Keratinocyte (primary cell): ENCODE data around the gene FAM118B. TPM values are rescaled to one million over a fixed set of nuclear protein-coding genes. Genes with fewer than 3 reads are reported as not detected.

Source experiments
- DNase-seq: peaks from one replicate; pipeline ENCODE4 v3.0.0-alpha.2; 2011; ENCODE audit warnings: low read depth, missing footprints, low spot score
- FAIRE-seq: peaks from 2 replicates; lab custom pipeline; 2011; peaks lifted over from hg19 to GRCh38; lab: Jason Lieb, UNC
- H2AFZ ChIP-seq: 2 replicates; pipeline ENCODE4 v1.6.0; 2012; ENCODE audit warnings: low read length, control low read depth, inconsistent platforms; ENCODE audit not compliant: control insufficient read depth
- H3K27ac ChIP-seq: 2 replicates; pipeline ENCODE4 v1.5.1; 2011; ENCODE audit warnings: low read length; ENCODE audit not compliant: control insufficient read depth, insufficient read depth
- H3K27me3 ChIP-seq: 3 replicates; pipeline ENCODE4 v1.6.0; 2011; ENCODE audit warnings: low read length; ENCODE audit not compliant: control insufficient read depth, insufficient read depth; ENCODE audit errors: extremely low read depth
- H3K36me3 ChIP-seq, 2 experiments: 2 replicates in 1 of 2; 3 replicates in 1 of 2; pipeline ENCODE4 v1.5.1; 2011; ENCODE audit warnings: low read length in 2 of 2, mild to moderate bottlenecking in 1 of 2; ENCODE audit not compliant: control insufficient read depth in 2 of 2, insufficient read depth in 2 of 2; ENCODE audit errors: extremely low read depth in 1 of 2
- H3K4me1 ChIP-seq: 3 replicates; pipeline ENCODE4 v1.5.1; 2011; ENCODE audit warnings: low read length; ENCODE audit not compliant: control insufficient read depth, insufficient read depth; ENCODE audit errors: extremely low read depth
- H3K4me2 ChIP-seq: 3 replicates; pipeline ENCODE4 v1.6.0; 2011; ENCODE audit warnings: low read depth, low read length; ENCODE audit not compliant: control insufficient read depth, insufficient read depth; ENCODE audit errors: extremely low read depth
- H3K4me3 ChIP-seq, 3 experiments: fragments of 200-600 bp in 1 of 3; sonication (generic) in 1 of 3; 2 replicates in 2 of 3; 3 replicates in 1 of 3; pipeline ENCODE4 v1.5.1; 2011 to 2016; ENCODE audit warnings: low read length in 3 of 3, mild to moderate bottlenecking in 3 of 3, control low read depth in 2 of 3, inconsistent platforms in 1 of 3, low read depth in 1 of 3, mixed read lengths in 1 of 3, mixed run types in 1 of 3, moderate library complexity in 1 of 3; ENCODE audit not compliant: control insufficient read depth in 2 of 3, insufficient read depth in 2 of 3; ENCODE audit errors: extremely low read depth in 1 of 3
- H3K79me2 ChIP-seq: 2 replicates; pipeline ENCODE4 v1.6.0; 2012; ENCODE audit warnings: low read length; ENCODE audit not compliant: control insufficient read depth, insufficient read depth
- H3K9ac ChIP-seq: 3 replicates; pipeline ENCODE4 v1.6.0; 2011; ENCODE audit warnings: low read length; ENCODE audit not compliant: control insufficient read depth, insufficient read depth; ENCODE audit errors: extremely low read depth
- H3K9me1 ChIP-seq: 3 replicates; pipeline ENCODE4 v1.6.0; 2011; ENCODE audit warnings: low read length; ENCODE audit not compliant: control insufficient read depth, insufficient read depth; ENCODE audit errors: extremely low read depth
- H3K9me3 ChIP-seq: 2 replicates; pipeline ENCODE4 v1.5.1; 2012; ENCODE audit warnings: low read depth, low read length; ENCODE audit not compliant: control insufficient read depth
- H4K20me1 ChIP-seq: 3 replicates; pipeline ENCODE4 v1.6.0; 2011; ENCODE audit warnings: low read length; ENCODE audit not compliant: control insufficient read depth, insufficient read depth; ENCODE audit errors: extremely low read depth
- CTCF ChIP-seq, 3 experiments: IDR thresholded peaks in 1 of 3; conservative IDR thresholded peaks in 1 of 3; optimal IDR thresholded peaks in 1 of 3; 2 replicates in 2 of 3; 3 replicates in 1 of 3; pipeline versions ENCODE3 to v1.5.1; 2011; ENCODE audit warnings: low read length in 3 of 3, mild to moderate bottlenecking in 3 of 3, moderate library complexity in 2 of 3, control low read depth in 1 of 3, inconsistent platforms in 1 of 3; ENCODE audit not compliant: insufficient read depth in 2 of 3; ENCODE audit errors: extremely low read depth in 1 of 3
- EZH2 ChIP-seq: IDR thresholded peaks from one replicate; pipeline ENCODE4 v1.6.1; 2012; ENCODE audit warnings: inconsistent platforms, mild to moderate bottlenecking, low read length, moderate library complexity
- dilution Hi-C: fragments of 300-500 bp; cut with MboI; formaldehyde crosslinking; loops from one replicate; pipeline ENCODE4 v1.7.0; 2020; ENCODE audit warnings: low sequenced_read_pairs; ENCODE audit not compliant: extremely low pct_ligation_motif_present
- polyA plus RNA-seq, 5 experiments: library from polyadenylated mRNA; depleted of rRNA in 3 of 5; stranded (reverse) in 3 of 5; stranded (forward) in 1 of 5; unstranded in 1 of 5; fragments of >200 nt; gene quantifications; 1 replicate in 1 of 5; 2 replicates in 3 of 5; 3 replicates in 1 of 5; pipeline versions ENCODE4 v1.2.1 to v1.2.3, GENCODE V29; 2011 to 2012; ENCODE audit warnings: missing spikeins in 2 of 5, low read depth in 1 of 5, low replicate concordance in 1 of 5

FAM118B gene
- polyA plus RNA-seq, 1 donor (not counting 4 experiments of a cell fraction or from before 2014, with no cell fraction given): 32.0 TPM

DNA sequence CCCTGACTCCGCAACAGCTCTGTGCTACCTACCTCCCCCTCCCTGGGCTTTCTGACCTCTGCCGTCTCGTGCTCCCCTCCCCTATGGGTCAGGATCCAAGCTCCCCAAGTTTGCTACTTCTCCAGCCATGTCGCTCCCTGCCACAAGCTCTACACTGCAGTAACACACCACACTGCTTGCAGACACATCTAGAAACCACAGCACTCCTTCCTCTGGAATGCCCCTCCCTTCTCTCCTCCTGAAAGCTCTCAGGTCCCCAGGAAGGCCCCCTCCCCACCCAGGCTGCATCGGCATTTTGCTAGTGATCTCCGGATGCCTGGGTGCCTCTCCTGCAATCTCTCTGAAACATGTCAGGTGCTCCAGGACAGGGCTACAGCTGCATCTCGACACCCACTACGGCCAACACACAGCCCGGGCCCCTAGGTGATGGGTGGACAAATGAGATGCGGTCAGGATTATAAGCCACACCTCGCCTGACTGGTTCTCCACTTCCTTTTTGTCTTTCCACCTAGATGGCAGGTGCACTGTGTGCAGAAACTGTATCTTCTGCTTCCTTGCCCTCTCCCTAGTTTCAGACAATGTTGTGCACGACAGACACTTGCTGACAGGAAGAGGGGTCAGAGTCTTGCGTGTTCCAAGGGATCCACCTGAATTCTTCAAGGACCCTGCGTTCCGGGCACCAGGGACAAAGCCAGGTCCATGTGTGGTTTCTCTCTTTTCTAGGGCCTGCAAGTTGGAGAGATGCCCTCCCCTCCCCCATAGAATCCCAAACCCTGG lies 23.1 kb upstream of the FAM118B start:
- no peaks in the 10 kb centered on the region for H3K9me3 ChIP-seq
- no peaks in the 10 kb centered on the region for H4K20me1 ChIP-seq
- TF ChIP-seq EZH2 (no peak), CTCF (optimal IDR thresholded peaks at IDR 0.05 in 1 of 3, IDR thresholded peaks at IDR 0.05 in 1 of 3, conservative IDR thresholded peaks at IDR 0.05 in 1 of 3; ENCODE audit: extremely low read depth in 1 of 3, insufficient read depth in 2 of 3, low read length in 3 of 3) (no peak)
- peaks cover 5 to 10% of the 10 kb centered on the region in 2 experiments for H3K36me3 ChIP-seq
- H3K79me2 ChIP-seq: no peaks in the 10 kb centered on the region
- no peak overlapping the region for H3K4me2 ChIP-seq
- FAIRE-seq: no peak
- no peak overlapping the region for H2AFZ ChIP-seq
- peaks cover 9% of the 10 kb centered on the region for H3K4me1 ChIP-seq
- H3K9me1 ChIP-seq: no peaks in the 10 kb centered on the region
- DNase-seq: no peak
- no peak overlapping the region for H3K4me3 ChIP-seq
- no peaks in the 10 kb centered on the region for H3K27me3 ChIP-seq
- dilution Hi-C loops: no loop called here
- H3K27ac ChIP-seq: no peak overlapping the region
- no peak overlapping the region for H3K9ac ChIP-seq

DNA sequence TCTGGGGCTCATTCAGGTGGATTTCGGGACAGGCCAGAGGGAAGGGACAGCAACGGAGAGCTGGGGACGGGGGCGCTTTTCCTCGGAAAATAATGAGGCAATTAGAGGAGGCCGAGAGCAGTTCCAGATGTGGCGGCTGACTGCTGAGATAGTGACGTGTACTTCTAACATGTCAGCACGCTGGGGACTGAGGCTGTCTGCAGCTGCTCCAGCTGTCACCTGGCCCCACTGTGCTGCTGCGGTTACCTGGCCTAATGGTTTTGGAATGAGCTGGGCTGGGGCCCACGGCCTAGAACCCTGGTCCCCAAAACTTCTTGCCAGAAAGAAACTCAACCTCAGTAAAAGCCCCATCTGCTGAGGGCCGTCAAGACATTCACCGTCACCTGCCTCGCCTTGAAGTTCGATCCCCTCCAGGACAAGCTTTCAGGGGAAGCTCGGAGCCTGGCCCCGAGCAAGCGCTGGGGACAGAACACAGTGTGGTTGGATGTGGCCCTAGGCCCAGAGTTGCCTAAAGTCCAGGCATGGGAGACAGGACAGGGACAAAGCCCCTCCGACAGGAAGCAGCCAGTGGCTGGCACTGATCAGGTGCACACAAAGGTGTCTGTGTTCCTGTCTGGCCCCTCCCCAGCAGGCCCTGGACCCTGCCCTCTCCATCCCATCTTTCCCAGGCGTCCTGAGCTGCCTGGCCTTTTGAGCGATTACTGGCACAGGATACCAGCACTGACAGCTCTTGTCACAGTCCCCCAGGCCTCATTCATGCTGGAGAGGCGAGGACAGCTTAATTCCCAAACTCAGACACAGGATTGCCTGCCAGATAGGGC lies 22.3 kb upstream of the FAM118B start:
- Histone ChIP-seq H3K79me2 (no peaks in the 10 kb centered on the region), H3K9me3 (no peaks in the 10 kb centered on the region), H2AFZ (no peak overlapping the region), H4K20me1 (no peaks in the 10 kb centered on the region), H3K4me1 (peaks cover 9% of the 10 kb centered on the region), H3K36me3 (peaks cover 8 to 10% of the 10 kb centered on the region in 2 experiments), H3K9me1 (no peaks in the 10 kb centered on the region), H3K27me3 (no peaks in the 10 kb centered on the region), H3K4me3 (no peak overlapping the region), H3K4me2 (no peak overlapping the region), H3K9ac (no peak overlapping the region), H3K27ac (no peak overlapping the region)
- no peak for TF ChIP-seq CTCF (optimal IDR thresholded peaks at IDR 0.05 in 1 of 3, IDR thresholded peaks at IDR 0.05 in 1 of 3, conservative IDR thresholded peaks at IDR 0.05 in 1 of 3; ENCODE audit: extremely low read depth in 1 of 3, insufficient read depth in 2 of 3, low read length in 3 of 3)
- TF ChIP-seq EZH2: no peak
- dilution Hi-C loops: no loop called here
- DNase-seq (no peak), FAIRE-seq (no peak)
